K562 (cell line): ENCODE data around the gene HP1BP3. TPM values are rescaled to one million over a fixed set of nuclear protein-coding genes. Genes with fewer than 3 reads are reported as not detected.
A peak's percentile ranks its signal among the peaks of the same experiment; 100 is the strongest.

Experiments
- ATAC-seq: fragments of 200-7000 bp; cut with Tn5 transposase; 3 replicates; pipeline ENCODE4 v1.9.1; 2020; ENCODE audit warnings: moderate library complexity
- BruUV-seq: library from RNA; stranded (reverse); fragments of 400-500 nt; replicated peaks from 2 replicates; lab custom pipeline; 2021; lab: Mats Ljungman, UMichigan
- CTCF ChIA-PET: fragments of 300-600 bp; formaldehyde crosslinking; extraction: SDS; loops from one replicate; lab custom pipeline; 2021; ENCODE audit warnings: low intra/inter-chr PET ratio; lab: Yijun Ruan, JAX
- POLR2A ChIA-PET: fragments of 300-600, 350-650 bp; sonication (Branson Sonifier 250); formaldehyde crosslinking; extraction: SDS; loops from one replicate; lab custom pipeline; 2021; ENCODE audit warnings: antibody characterized with exemption, inconsistent platforms; lab: Yijun Ruan, JAX
- DNase-seq, 4 experiments: peaks; one replicate each; pipeline versions ENCODE4 v3.0.0 to v3.0.0-alpha.2; 2011 to 2018; ENCODE audit warnings: low spot score in 3 of 4, mixed read lengths in 3 of 4; ENCODE audit errors: extremely low read depth in 1 of 4
- FAIRE-seq: peaks from 2 replicates; lab custom pipeline; 2011; peaks lifted over from hg19 to GRCh38; lab: Jason Lieb, UNC
- H2AFZ ChIP-seq: 2 replicates; pipeline ENCODE4 v1.6.0; 2011; ENCODE audit warnings: low read depth, low read length, control low read depth, inconsistent platforms
- H3K27ac ChIP-seq: fragments of 200-600 bp; 3 replicates; pipeline ENCODE4 v1.8.0; 2011; ENCODE audit warnings: low read depth, mild to moderate bottlenecking, control low read depth, inconsistent platforms, low read length, moderate library complexity, mixed read lengths; ENCODE audit errors: extremely low read depth
- H3K27me3 ChIP-seq, 2 experiments: fragments of 300-600 bp in 1 of 2; 2 replicates in 1 of 2; 3 replicates in 1 of 2; pipeline versions ENCODE4 v1.6.0 to v1.8.0; 2011; ENCODE audit warnings: inconsistent platforms in 2 of 2, low read length in 2 of 2, mild to moderate bottlenecking in 1 of 2, mixed read lengths in 1 of 2, moderate library complexity in 1 of 2; ENCODE audit not compliant: control insufficient read depth in 2 of 2, insufficient read depth in 2 of 2
- H3K36me3 ChIP-seq: fragments of 300-600 bp; 3 replicates; pipeline ENCODE4 v1.8.0; 2011; ENCODE audit warnings: mild to moderate bottlenecking, low read length, inconsistent platforms; ENCODE audit not compliant: control insufficient read depth, insufficient read depth
- H3K4me1 ChIP-seq, 2 experiments: fragments of 200-600 bp in 1 of 2; replicated peaks in 1 of 2; 2 replicates in 1 of 2; 3 replicates in 1 of 2; pipeline versions ENCODE4 v1.5.1 to v1.8.0; 2011; ENCODE audit warnings: inconsistent platforms in 2 of 2, low read length in 2 of 2, mild to moderate bottlenecking in 1 of 2, mixed read lengths in 1 of 2, moderate library complexity in 1 of 2; ENCODE audit not compliant: control insufficient read depth in 2 of 2, insufficient read depth in 2 of 2
- H3K4me2 ChIP-seq: 2 replicates; pipeline ENCODE4 v1.6.1; 2011; ENCODE audit warnings: low read length, control low read depth, inconsistent platforms, mixed read lengths; ENCODE audit not compliant: insufficient read depth
- H3K4me3 ChIP-seq: fragments of 200-600 bp; sonication (generic), shearing (Covaris generic); 2 replicates; pipeline ENCODE4 v1.5.1; 2016; ENCODE audit warnings: control low read depth, inconsistent platforms
- H3K79me2 ChIP-seq: fragments of 200-600 bp; 3 replicates; pipeline ENCODE4 v1.8.0; 2011; ENCODE audit warnings: low read length, inconsistent platforms; ENCODE audit not compliant: control insufficient read depth, insufficient read depth
- H3K9ac ChIP-seq, 2 experiments: 2 replicates each; pipeline versions ENCODE4 v1.6.0 to v1.6.1; 2011; ENCODE audit warnings: low read depth in 2 of 2, low read length in 2 of 2, control low read depth in 1 of 2, inconsistent platforms in 1 of 2, mild to moderate bottlenecking in 1 of 2, mixed read lengths in 1 of 2; ENCODE audit not compliant: insufficient read depth in 1 of 2
- H3K9me1 ChIP-seq: one replicate; pipeline ENCODE4 v1.6.0; 2011; ENCODE audit warnings: inconsistent platforms, mild to moderate bottlenecking, low read length, moderate library complexity; ENCODE audit not compliant: control insufficient read depth, insufficient read depth
- H3K9me3 ChIP-seq: replicated peaks from 2 replicates; pipeline ENCODE4 v1.5.1; 2011; ENCODE audit warnings: low read depth, low read length, inconsistent platforms; ENCODE audit not compliant: control insufficient read depth, insufficient read depth
- H4K20me1 ChIP-seq: replicated peaks from 2 replicates; pipeline ENCODE4 v1.6.1; 2011; ENCODE audit warnings: low read length, inconsistent platforms, mixed read lengths; ENCODE audit not compliant: control insufficient read depth, insufficient read depth
- BCOR ChIP-seq: fragments of 450-650 bp; IDR thresholded peaks from 2 replicates; pipeline ENCODE4 v1.6.1; 2016
- CREB5 ChIP-seq: fragments of 250-450 bp; sonication (Bioruptor Pico); IDR thresholded peaks from 2 replicates; pipeline ENCODE4 v1.5.0; 2020; ENCODE audit warnings: mild to moderate bottlenecking
- HDAC2 ChIP-seq: fragments of 450-650 bp; IDR thresholded peaks from 2 replicates; pipeline ENCODE4 v1.6.1; 2016; ENCODE audit warnings: mild to moderate bottlenecking
- KDM1A ChIP-seq, 2 experiments: fragments of 450-650 bp; IDR thresholded peaks; 2 replicates each; pipeline ENCODE4 v1.6.1; 2016; ENCODE audit warnings: mild to moderate bottlenecking in 2 of 2
- PKNOX1 ChIP-seq: fragments of 450-650 bp; IDR thresholded peaks from 2 replicates; pipeline ENCODE4 v1.6.1; 2016
- RBM25 ChIP-seq: fragments of 200-400 bp; formaldehyde crosslinking; IDR thresholded peaks from 2 replicates; pipeline ENCODE4 v1.6.1; 2018; ENCODE audit warnings: low read length, low read depth, moderate library complexity; ENCODE audit not compliant: severe bottlenecking
- SREBF1 ChIP-seq: fragments of 150-350 bp; IDR thresholded peaks from 2 replicates; pipeline ENCODE4 v1.6.1; 2014; ENCODE audit warnings: antibody characterized with exemption, low read depth, low read length, borderline replicate concordance
- ZNF121 ChIP-seq: sonication (generic); formaldehyde crosslinking; conservative IDR thresholded peaks from 2 replicates; pipeline ENCODE4 v1.8.0; 2022; ENCODE audit warnings: missing genetic modification reagents
- ZNF395 ChIP-seq: fragments of 200-800 bp; sonication (Bioruptor generic); IDR thresholded peaks from 2 replicates; pipeline ENCODE4 v1.6.1; 2017; ENCODE audit warnings: missing genetic modification characterization, missing compliant biosample characterization
- WGBS: fragments of 100-300 bp; shearing (Covaris generic); methylation state at CpG from one replicate; pipeline ENCODE4 v1.1.6; 2016; ENCODE audit warnings: low coverage, mixed read lengths; ENCODE audit not compliant: insufficient coverage; ENCODE audit errors: missing lambda C conversion rate; 5-methylcytosine and 5-hydroxymethylcytosine counted together
- in situ Hi-C: fragments of 300-500 bp; cut with MboI; formaldehyde crosslinking; loops from 4 replicates; pipeline ENCODE4 v1.15.0; 2018; ENCODE audit warnings: inconsistent platforms, mixed read lengths
- intact Hi-C: fragments of 100-400 bp; cut with micrococcal nuclease; formaldehyde crosslinking; loops from 2 replicates; pipeline ENCODE4 v1.14.2; 2022
- polyA plus RNA-seq, 8 experiments: library from polyadenylated mRNA; depleted of rRNA in 4 of 8; stranded (reverse) in 5 of 8; unstranded in 3 of 8; fragments of >200 nt; fragmentation: Nextera tagmentation in 2 of 8; fragmentation: Illumina TruSeq in 1 of 8; extraction: Ambion mirVana in 2 of 8; extraction: Trizol in 1 of 8; gene quantifications; 2 replicates each; pipeline versions ENCODE4 v1.2.1 to v1.2.3, GENCODE V29; 2011 to 2014; ENCODE audit warnings: inconsistent platforms in 1 of 8, missing spikeins in 1 of 8
- total RNA-seq, 7 experiments: library from RNA; depleted of rRNA in 6 of 7; stranded (reverse); fragments of >200 nt in 6 of 7; fragmentation: Illumina TruSeq in 2 of 7; extraction: Trizol in 2 of 7; gene quantifications; 2 replicates each; pipeline versions ENCODE4 v1.2.1 to v1.2.3, GENCODE V29; 2011 to 2021; ENCODE audit warnings: low replicate concordance in 1 of 7

The HP1BP3 gene
- total and polyA plus RNA-seq, 9 of the 15 experiments (the other 6 are each of a cell fraction or from before 2014, with no cell fraction given) = 57.3 to 513 (median 240) TPM

GRCh38 chr1:20709868-20710267 is 77.2 kb downstream of the HP1BP3 start (continued):
- no peak for TF ChIP-seq PKNOX1
- TF ChIP-seq SREBF1 = no peak

- ChIA-PET POLR2A (no interaction called here), CTCF (no interaction called here)
- H3K27me3 ChIP-seq = peaks cover 9 to 50% of the 10 kb centered on the region in 2 experiments; a peak in 4 of 5 replicates
- DNase-seq = no peak
- WGBS = 18% methylated on average over 5 of the region's 5 CpGs
- TF ChIP-seq CREB5 (CRISPR knock-in tag) = no peak
- TF ChIP-seq ZNF121 (CRISPR knock-in tag) = peak; percentile 98
- TF ChIP-seq BCOR = peak; percentile 75
- TF ChIP-seq ZNF395 (CRISPR knock-in tag) = no peak
- TF ChIP-seq KDM1A (IDR thresholded peaks at IDR 0.05) = peak; percentile 37 to 56; a peak in 3 of 4 replicates
- TF ChIP-seq HDAC2 = peak; percentile 27; the same call in 1 of the 2 replicates
- peak; percentile 66 for TF ChIP-seq RBM25
- no peak overlapping the region for H3K9ac ChIP-seq
- no peak overlapping the region for H3K4me3 ChIP-seq
- ATAC-seq = no peak
- no peaks in the 10 kb centered on the region for H3K79me2 ChIP-seq
- H2AFZ ChIP-seq = no peak overlapping the region
- peaks cover 5 to 33% of the 10 kb centered on the region in 2 experiments; a peak in 3 of 5 replicates for H3K4me1 ChIP-seq
- H3K9me1 ChIP-seq = peaks cover 2% of the 10 kb centered on the region
- H4K20me1 ChIP-seq = peaks cover 5% of the 10 kb centered on the region
- no peaks in the 10 kb centered on the region for H3K36me3 ChIP-seq
- H3K9me3 ChIP-seq = no peaks in the 10 kb centered on the region; the same call in 1 of the 2 replicates
- in situ Hi-C loops (loop anchor here (10.0 kb wide), 1 partner anchor 656 kb away; no protein-coding TSS in a partner anchor), intact Hi-C loops (no loop called here)
- H3K27ac ChIP-seq = no peak overlapping the region
- FAIRE-seq = no peak
- BruUV-seq = no TSS peak
- no peak overlapping the region for H3K4me2 ChIP-seq
Observed at GRCh38 chr1:20708891-20709290, 78.2 kb downstream of the HP1BP3 start.
